ENCODE results near the gene CKAP2L.

GRCh38 chr2:112787294-112787693, 22.9 kb upstream of the CKAP2L start:
- no peak for TF ChIP-seq POLR2A (IDR thresholded peaks at IDR 0.05; ENCODE audit: low read length)
- TF ChIP-seq GATA1 (IDR thresholded peaks at IDR 0.05; ENCODE audit: low read depth, low read length), result no peak
